Breast epithelium (tissue), 4 donors: Measurements from ENCODE around the gene PPP2R2B. TPM values are rescaled to one million over a fixed set of nuclear protein-coding genes. Genes with fewer than 3 reads are reported as not detected.

Experiments
- DNase-seq, 2 donors: peaks; one replicate each; pipeline ENCODE4 v3.0.0-alpha.2; 2019; ENCODE audit warnings: low spot score in 2 of 2
- H3K27ac ChIP-seq, 2 donors: fragments of 200-600 bp; sonication (generic) in 1 of 2; one replicate each; pipeline ENCODE4 v1.5.1; 2016 to 2019; ENCODE audit warnings: mild to moderate bottlenecking in 1 of 2
- H3K27me3 ChIP-seq, 2 donors: fragments of 200-600 bp; sonication (generic) in 1 of 2; one replicate each; pipeline versions ENCODE4 v1.5.1 to v1.6.0; 2017 to 2019; ENCODE audit warnings: control low read depth in 1 of 2, mild to moderate bottlenecking in 1 of 2
- H3K36me3 ChIP-seq: fragments of 200-600 bp; one replicate; pipeline ENCODE4 v1.5.1; 2019
- H3K4me1 ChIP-seq, 2 donors: fragments of 200-600 bp; sonication (generic); one replicate each; pipeline ENCODE4 v1.5.1; 2016 to 2019; ENCODE audit warnings: control low read depth in 1 of 2
- H3K4me3 ChIP-seq, 3 donors: fragments of 200-600 bp; sonication (generic); 1 replicate in 2 of 3; 2 replicates in 1 of 3; pipeline ENCODE4 v1.5.1; 2016 to 2019; ENCODE audit warnings: mild to moderate bottlenecking in 3 of 3, moderate library complexity in 2 of 3
- H3K9me3 ChIP-seq, 2 donors: fragments of 200-600 bp; sonication (generic) in 1 of 2; one replicate each; pipeline ENCODE4 v1.5.1; 2016 to 2019; ENCODE audit warnings: control low read depth in 1 of 2
- POLR2A ChIP-seq: fragments of 450-650 bp; IDR thresholded peaks from one replicate; pipeline ENCODE4 v1.6.1; 2016; ENCODE audit warnings: antibody characterized with exemption, mild to moderate bottlenecking, moderate library complexity
- POLR2AphosphoS5 ChIP-seq, 3 donors: sonication (generic); formaldehyde crosslinking; IDR thresholded peaks; one replicate each; pipeline ENCODE4 v1.6.1; 2017; ENCODE audit warnings: antibody characterized with exemption in 3 of 3
- intact Hi-C: fragments of 100-400 bp; cut with DNase I; formaldehyde crosslinking; loops from one replicate; pipeline ENCODE4 v1.15.1; 2023; ENCODE audit warnings: low total_unique reads
- total RNA-seq, 3 donors: library from RNA; depleted of rRNA; stranded (reverse); fragments of >200 nt; gene quantifications; one replicate each; pipeline ENCODE4 v1.1.0, GENCODE V29; 2016
- TF ChIP-seq, protein P1 (sequence below), 3 donors: fragments of 450-650 bp; IDR thresholded peaks; one replicate each; pipeline ENCODE4 v1.5.1; 2016 to 2017; ENCODE audit warnings: antibody characterized with exemption in 3 of 3, mild to moderate bottlenecking in 3 of 3, moderate library complexity in 3 of 3

PPP2R2B gene
- total RNA-seq, 3 donors from 2014 or later, result 0.33 to 1.8 (median 1.6) TPM

DNA sequence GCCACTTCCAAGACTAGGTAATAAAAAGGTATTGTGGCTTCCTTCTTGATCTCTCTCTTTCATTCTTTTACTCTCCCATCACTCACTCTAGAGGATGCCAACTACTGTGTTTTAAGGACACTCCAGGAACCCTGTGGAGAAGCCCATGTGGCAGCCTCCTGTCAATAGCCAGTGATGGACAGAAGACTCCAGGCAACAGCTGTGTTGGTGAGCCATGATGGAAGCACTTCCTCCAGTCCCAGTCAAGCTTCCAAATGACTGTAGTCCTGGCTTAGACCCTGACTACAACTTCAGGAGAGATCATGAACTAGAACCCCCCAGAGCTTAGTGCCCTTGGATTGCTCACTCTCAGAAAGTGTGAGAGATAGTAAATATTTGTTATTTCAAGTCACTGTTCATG, 123.9 kb downstream of the PPP2R2B start:
- Histone ChIP-seq H3K36me3 (no peaks in the 10 kb centered on the region), H3K9me3 (no peaks in the 10 kb centered on the region), H3K27ac (no peak overlapping the region), H3K4me3 (no peak overlapping the region), H3K27me3 (no peaks in the 10 kb centered on the region), H3K4me1 (no peaks in the 10 kb centered on the region)
- intact Hi-C loops, result no loop called here
- DNase-seq, result no peak
- TF ChIP-seq POLR2A (no peak), POLR2AphosphoS5 (IDR thresholded peaks at IDR 0.05) (no peak)
- TF ChIP-seq, protein P1, sequence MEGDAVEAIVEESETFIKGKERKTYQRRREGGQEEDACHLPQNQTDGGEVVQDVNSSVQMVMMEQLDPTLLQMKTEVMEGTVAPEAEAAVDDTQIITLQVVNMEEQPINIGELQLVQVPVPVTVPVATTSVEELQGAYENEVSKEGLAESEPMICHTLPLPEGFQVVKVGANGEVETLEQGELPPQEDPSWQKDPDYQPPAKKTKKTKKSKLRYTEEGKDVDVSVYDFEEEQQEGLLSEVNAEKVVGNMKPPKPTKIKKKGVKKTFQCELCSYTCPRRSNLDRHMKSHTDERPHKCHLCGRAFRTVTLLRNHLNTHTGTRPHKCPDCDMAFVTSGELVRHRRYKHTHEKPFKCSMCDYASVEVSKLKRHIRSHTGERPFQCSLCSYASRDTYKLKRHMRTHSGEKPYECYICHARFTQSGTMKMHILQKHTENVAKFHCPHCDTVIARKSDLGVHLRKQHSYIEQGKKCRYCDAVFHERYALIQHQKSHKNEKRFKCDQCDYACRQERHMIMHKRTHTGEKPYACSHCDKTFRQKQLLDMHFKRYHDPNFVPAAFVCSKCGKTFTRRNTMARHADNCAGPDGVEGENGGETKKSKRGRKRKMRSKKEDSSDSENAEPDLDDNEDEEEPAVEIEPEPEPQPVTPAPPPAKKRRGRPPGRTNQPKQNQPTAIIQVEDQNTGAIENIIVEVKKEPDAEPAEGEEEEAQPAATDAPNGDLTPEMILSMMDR (IDR thresholded peaks at IDR 0.05), result no peak

DNA sequence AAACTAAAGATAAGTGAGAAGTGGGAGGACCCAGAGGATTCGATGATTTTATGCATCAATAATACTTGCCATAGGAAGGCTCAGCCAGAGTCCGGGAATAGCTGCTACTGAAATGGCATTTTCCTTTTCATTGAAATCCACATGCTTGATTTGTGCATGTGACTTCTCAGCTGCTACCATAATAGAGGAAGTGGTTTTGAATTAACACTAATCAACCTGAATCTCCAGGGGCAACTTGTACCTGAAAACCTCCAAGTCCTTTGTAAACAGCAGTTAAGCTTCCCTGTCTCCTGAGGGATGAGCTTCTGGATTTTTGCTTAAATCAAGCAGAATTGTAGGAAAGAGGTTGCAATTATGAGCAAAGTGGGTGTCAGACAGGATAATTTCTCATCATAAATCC, 124.9 kb downstream of the PPP2R2B start:
- intact Hi-C loops, result no loop called here
- no peak overlapping the region for H3K27ac ChIP-seq
- no peaks in the 10 kb centered on the region for H3K4me1 ChIP-seq
- no peaks in the 10 kb centered on the region for H3K27me3 ChIP-seq
- no peak overlapping the region for H3K4me3 ChIP-seq
- TF ChIP-seq POLR2AphosphoS5 (IDR thresholded peaks at IDR 0.05) (no peak), POLR2A (no peak)
- TF ChIP-seq, protein P1 (IDR thresholded peaks at IDR 0.05), result no peak
- no peak for DNase-seq
- no peaks in the 10 kb centered on the region for H3K36me3 ChIP-seq
- H3K9me3 ChIP-seq, result peaks cover 0 to 4% of the 10 kb centered on the region in 2 donors

DNA sequence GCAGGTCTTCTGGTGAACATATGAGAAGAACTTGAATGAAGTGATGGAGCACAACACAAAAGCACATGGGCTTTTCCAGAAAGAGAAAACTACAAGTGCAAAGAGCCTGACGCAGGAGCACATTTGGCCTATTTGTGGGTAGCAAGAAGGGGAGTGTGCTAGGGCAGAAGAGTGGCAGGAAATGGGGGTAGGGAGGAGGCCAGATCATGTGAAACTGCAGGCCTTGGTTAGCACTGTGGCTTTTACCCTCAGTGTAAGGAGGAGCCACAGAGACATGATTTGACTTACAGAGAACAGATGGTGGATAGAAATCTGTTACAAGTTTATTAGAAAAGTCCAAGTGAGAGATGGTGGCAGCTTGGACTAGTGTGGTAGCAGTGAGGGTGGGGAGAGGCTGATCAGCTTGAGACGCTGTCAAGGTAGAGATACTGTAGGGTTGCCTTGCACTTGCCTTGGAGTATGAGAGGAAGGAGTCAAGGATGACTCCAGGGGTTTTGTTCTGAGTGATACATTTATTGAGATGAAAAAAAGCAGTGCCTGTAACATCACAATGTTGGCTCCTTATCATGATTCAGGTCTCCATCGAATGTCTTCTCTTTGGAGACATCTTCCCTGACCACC, 126.7 kb downstream of the PPP2R2B start:
- intact Hi-C loops, result no loop called here
- H3K4me3 ChIP-seq, result no peak overlapping the region
- TF ChIP-seq POLR2AphosphoS5 (IDR thresholded peaks at IDR 0.05) (no peak), POLR2A (no peak)
- TF ChIP-seq, protein P1 (IDR thresholded peaks at IDR 0.05), result no peak
- peaks cover 0 to 4% of the 10 kb centered on the region in 2 donors for H3K9me3 ChIP-seq
- H3K27ac ChIP-seq, result no peak overlapping the region
- H3K4me1 ChIP-seq, result no peaks in the 10 kb centered on the region
- H3K36me3 ChIP-seq, result no peaks in the 10 kb centered on the region
- no peak for DNase-seq
- no peaks in the 10 kb centered on the region for H3K27me3 ChIP-seq

DNA sequence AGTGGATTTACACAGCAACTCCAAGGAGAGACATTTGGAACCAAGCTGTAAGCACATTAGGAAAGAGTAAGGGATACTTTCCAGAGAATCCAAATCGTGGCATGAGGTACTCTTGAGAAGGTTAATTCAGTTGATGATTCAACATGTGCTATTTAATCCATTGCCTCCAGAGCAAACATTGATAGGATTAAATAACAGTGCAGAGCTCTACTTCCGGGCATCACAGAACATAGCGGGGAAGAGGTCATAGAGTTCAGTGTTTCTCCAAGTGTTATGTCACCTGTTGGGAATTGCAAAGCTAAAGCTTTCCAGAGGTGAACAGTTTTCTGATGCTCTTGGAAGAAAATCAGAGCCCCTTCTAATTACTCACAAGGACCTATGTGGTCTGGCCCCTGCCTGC, 127.5 kb downstream of the PPP2R2B start:
- no peak for DNase-seq
- TF ChIP-seq POLR2AphosphoS5 (IDR thresholded peaks at IDR 0.05), result no peak
- TF ChIP-seq, protein P1 (IDR thresholded peaks at IDR 0.05), result no peak
- no peak for TF ChIP-seq POLR2A
- Histone ChIP-seq H3K36me3 (no peaks in the 10 kb centered on the region), H3K4me1 (no peaks in the 10 kb centered on the region), H3K4me3 (no peak overlapping the region), H3K27ac (no peak overlapping the region), H3K9me3 (peaks cover 0 to 4% of the 10 kb centered on the region in 2 donors), H3K27me3 (no peaks in the 10 kb centered on the region)
- intact Hi-C loops, result no loop called here

DNA sequence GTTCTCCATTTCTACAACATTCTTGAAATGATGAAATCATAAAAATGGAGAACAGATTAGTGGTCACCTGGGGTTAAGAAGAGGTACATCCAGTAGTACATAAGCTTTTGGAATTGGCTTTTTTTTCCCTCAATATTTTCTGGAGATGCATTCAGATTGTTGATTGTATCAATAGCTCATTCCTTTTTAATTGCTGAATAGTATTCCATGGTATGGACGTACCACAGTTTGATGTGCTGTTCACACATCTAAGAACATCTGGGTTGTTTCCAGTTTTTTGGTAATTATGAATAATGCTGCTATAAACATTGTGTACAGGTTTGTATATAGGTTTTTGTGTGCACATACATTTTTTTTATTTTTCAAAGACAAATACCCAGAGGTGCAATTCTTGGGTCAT, 130.0 kb downstream of the PPP2R2B start:
- DNase-seq, result no peak
- TF ChIP-seq POLR2A (no peak), POLR2AphosphoS5 (IDR thresholded peaks at IDR 0.05) (no peak)
- TF ChIP-seq, protein P1 (IDR thresholded peaks at IDR 0.05), result no peak
- Histone ChIP-seq H3K4me3 (no peak overlapping the region), H3K9me3 (peaks cover 0 to 4% of the 10 kb centered on the region in 2 donors), H3K4me1 (no peaks in the 10 kb centered on the region), H3K27ac (no peak overlapping the region), H3K27me3 (no peaks in the 10 kb centered on the region), H3K36me3 (no peaks in the 10 kb centered on the region)
- intact Hi-C loops, result no loop called here
